Medulla oblongata (tissue), 1 donor: ENCODE data around the gene RMDN2.
A peak's percentile ranks its signal among the peaks of the same experiment; 100 is the strongest.

ENCODE experiments used
- DNase-seq: peaks from one replicate; pipeline ENCODE4 v3.0.0-alpha.2; 2015; ENCODE audit errors: extremely low spot score

Gene RMDN2, protein sequence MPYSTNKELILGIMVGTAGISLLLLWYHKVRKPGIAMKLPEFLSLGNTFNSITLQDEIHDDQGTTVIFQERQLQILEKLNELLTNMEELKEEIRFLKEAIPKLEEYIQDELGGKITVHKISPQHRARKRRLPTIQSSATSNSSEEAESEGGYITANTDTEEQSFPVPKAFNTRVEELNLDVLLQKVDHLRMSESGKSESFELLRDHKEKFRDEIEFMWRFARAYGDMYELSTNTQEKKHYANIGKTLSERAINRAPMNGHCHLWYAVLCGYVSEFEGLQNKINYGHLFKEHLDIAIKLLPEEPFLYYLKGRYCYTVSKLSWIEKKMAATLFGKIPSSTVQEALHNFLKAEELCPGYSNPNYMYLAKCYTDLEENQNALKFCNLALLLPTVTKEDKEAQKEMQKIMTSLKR

DNA sequence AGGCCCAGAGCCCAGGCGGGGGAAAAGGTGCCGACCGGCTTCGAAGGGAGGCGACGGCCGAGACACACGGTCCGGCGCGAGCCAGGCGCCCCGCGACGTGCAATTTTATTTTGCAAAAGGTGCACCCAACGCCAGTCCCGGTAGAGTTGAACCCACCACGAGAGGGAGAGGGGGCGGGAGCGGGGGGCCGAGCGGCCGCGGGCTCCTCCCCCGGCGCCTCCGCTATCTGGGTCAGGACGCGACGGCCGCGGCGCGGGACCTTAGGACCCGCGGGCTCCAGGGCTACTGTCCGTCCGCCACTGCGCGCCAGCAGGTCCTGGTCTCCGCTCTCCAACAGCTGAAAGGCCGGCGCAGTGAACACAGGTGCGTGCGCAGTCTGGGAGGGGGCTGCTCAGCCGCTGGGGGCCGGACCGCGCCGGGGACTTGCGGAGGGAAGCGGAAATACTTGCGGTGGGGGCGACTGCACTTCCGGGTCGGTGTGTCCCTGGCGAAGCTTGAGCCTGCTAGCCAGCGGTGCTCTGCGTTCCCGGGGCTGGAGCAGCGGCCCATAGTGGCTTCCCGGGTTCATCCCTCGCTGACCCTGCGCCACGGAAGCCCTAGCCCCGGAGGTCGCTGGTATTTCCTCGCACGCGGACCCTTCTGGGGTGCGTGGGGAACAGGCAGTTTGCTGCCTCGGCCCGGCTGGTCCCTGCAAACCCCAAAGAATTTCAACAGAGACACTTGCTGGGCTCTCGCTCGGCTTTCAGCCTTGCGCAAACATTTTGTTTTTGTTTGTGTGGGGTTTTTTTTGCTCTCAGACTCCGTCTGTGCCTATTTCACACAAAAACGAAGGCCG lies at the start of gene RMDN2:
TSS of gene RMDN2 (plus strand) at position 225 of the 835 bp plus-strand sequence. CDS start 3,991 bp downstream, outside the sequence.
- peak; percentile 88 for DNase-seq

DNA sequence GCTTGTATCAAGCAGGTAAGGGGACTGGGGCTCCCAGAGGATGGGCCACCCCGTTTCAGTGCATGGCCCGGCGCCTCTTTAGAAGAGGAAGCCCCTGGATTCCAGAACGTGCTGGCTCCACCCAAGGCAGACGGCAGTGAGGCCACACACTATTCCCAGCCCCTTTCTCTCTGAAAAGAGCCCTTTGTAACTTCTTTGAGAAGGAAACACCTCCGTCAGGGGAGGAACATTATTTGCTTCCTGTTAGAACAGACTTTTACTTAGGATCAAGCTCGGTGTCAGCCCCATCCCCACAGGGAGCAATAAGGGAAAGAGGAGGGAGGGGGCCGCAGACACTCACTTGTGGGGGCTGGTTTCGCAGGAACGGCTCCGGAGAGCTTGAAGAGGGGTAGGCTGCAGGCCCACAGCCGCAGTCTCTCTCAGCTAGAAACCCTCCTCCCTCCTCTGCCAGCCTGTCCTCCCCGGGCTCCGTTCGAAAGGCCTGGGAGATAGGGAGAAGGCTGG lies 49.6 kb upstream of the RMDN2 start:
- DNase-seq = no peak

DNA sequence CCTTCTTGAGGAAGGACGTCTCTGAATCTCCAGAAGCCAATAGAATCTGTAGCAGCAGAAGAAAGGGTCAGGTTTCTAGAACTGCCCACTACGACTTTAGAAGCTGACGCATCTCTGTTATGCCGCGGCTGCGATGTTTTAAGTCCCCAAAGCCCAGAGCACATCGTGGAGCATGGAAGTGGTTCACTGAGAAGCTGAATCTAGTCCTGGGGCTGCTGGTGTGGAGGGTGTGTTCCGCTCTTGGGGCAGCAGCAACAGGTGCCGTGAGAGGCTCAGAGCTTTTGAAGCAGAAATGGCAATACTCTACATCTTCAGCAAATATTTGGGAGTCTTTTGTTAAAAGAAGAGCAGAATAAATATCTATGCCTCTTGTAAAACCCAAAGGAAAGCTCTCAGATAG lies 48.9 kb upstream of the RMDN2 start:
- no peak for DNase-seq

DNA sequence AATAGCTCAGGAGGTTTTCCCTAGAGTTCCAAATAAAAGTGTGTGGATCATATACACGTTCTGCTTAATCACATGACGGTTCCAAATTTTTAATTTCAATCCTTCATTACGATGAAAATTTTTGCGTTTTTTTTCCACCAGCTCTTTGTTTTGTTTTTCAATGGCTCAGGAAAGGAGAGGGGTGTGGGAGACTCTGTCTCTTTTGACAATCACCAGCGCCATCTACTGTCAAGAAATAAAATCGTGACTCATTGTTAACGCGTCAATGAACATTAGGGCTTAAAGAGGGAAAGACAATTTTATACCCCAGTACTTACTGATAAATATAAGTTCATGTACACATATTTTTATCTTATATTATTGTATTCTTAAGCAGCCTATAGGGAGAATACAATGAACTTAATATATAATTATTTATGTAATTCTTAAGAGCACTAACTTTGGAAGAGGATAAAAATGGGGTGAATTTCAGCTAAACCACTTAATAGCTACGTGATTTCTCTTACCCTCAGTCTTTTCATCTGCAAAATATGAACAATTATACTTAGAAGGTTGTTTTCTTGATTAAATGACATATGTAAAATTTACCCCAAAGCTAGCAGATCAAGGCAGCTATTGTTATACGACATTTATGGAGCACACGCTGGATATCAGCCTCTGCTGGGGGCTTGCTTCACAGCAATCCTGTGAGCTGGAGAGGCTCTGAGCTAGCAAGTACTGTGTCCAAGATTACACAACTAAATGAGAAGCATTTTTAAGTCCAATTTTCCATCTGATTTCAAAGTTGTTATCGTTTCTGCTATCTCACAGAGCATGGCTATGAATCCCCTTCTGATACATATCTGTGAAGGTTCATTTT lies 47.4 kb upstream of the RMDN2 start:
- DNase-seq = peak; percentile 88

DNA sequence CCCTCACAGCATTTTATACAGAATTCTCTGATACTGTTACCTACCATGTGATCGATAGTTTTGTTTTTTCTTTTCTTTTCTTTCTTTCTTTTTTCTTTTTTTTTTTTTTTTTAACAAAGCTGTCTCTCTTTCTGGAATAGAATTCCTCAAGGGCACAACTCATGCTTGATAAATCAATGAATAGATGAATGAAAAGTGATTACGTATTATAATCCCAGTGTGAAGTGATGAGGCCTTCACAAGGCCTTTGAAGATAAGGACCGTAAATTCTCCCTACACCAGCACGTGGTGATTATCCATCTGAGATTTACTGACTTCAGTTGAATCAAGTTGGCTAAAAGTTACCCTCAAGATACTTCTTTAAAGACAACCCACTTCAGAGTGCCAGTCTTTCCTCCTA lies 46.6 kb upstream of the RMDN2 start:
- DNase-seq = no peak

DNA sequence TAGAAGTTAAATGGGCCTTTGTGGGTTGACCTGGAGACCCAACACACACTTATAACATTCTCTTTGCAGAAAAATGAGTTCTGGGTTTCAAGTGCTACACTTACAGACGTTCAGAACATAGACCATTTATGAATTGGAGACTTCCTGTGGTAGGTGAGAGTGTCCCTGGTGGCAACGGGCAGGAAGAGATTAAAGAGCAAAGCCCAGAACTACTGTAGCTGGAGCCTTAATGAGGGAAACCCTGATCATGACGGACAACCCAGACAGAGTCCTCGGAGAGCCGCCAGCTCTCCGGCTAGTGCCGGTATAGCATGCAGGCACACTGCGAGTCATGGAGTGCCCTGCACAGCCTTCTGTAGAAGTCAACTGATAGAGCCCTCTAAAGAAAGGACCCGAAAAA lies 44.5 kb upstream of the RMDN2 start:
- DNase-seq = no peak

DNA sequence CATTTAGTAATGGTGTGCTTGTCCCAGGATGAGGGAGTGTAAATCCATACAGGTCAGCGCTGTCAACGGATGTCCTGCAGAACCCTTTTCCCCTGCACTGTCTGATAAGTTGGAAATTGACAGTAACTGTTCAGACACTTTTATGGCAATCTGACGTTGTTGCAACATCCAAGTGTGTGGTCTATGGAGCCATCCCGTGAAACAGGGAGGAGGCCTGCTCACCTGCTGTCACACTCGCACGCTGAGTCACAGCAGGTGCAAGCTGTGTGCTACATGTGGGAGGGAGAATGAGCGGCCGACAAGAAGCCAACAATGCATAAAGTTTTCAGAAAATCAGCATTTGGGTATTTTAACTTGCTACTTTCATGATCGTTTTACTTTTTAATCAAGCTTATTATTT lies 43.7 kb upstream of the RMDN2 start:
- DNase-seq = no peak

DNA sequence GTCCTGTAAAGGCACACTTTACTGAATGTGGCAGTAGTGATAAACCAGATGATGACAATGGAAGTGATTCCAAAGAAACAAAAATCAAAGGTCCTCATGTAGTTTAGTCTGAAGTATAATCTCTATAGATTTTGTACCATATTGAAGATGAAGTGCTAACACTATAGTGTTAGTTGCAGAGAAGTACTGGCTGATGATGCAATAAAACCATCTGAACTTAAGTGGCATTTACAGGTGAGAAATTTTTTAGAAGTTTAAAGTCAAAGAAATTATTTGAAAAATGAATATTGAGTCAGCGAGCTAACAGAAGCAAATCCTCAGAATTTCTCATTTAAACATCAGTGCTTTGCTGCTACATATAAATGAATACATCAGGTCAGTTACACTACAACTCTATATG lies 43.1 kb upstream of the RMDN2 start:
- DNase-seq = no peak

DNA sequence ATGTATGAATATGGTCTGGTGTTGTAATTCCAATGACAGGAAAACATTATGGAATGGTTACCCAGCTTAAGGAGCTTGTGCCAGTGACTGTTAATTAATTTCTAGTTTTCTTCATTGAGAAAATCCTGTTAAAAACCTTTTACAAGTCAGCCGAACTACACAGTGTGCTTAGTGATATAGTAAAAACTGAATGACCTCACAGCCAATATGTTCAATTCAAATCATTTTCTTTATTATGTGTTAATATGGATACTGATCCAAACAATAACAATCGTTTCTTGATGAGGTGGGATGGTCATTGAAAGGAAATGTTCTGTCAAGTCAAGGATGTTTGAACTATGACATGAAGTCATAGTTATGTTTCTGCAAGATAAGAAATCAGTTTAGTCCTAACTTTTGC lies 41.6 kb upstream of the RMDN2 start:
- DNase-seq = no peak

DNA sequence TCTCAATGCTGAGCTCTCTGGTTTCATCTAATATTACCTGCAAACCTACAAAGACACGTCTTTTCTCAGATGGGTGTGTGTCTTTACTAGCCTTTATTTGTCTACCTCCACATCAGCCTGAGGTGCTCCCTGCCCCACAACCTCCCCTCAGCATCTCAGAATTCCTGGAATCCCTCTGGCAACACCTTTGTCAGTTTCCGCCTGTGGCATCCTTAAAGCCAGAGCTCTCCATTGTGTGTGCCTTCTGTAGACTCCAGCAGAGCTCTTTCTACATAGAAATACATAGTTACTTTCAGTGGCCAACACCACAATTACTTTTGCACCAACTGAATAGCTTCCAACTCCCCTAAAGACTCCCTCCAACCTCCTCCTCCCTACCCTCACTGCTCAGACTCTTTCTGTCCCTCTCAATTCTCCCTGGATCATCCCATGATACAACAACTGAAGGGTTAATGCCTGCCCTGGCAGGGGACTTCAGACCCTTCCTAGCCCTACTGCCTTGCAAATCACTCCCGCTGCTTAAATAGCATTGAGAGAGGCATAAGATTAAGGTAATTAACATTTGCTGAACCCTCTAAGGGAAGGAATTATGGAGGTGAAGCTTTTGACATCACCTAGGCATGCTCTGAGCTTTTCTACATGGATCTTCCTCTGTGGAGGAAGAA lies 39.6 kb upstream of the RMDN2 start:
- DNase-seq = no peak

DNA sequence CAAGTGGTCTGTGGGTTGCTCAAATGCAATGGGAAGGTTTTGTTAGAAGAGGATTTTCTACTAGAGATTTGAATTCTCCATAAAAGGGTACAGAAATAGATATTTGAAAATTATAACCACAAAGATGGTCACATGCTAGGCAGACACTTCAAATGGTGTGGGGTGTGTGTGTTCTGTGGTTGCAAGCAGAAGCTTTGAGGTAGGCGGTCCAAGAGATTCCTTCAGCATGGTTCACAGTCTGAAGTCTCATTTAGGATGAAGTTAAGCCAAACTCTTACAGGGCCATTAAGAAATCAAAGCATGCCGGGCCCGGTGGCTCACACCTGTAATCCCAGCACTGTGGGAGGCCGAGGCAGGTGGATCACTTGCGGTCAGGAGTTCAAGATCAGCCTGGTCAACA lies 38.3 kb upstream of the RMDN2 start:
- no peak for DNase-seq

DNA sequence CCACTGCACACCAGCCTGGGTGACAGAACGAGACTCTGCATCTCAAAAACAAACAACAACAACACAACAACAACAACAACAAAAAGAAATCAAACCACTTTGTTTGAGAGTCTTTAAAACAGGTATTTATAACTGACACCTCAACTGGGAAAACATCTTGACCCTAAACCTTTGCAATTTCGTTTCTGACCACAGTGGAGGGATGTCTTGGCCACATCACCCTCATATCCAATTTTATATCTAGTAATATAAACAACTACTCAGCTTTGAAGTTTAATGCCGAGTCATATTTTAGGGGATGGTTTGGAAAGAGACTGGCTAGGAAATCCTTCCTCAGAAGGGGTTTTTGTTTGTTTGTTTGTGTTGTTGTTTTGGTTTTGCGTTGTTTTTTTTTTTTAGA lies 37.8 kb upstream of the RMDN2 start:
- no peak for DNase-seq

DNA sequence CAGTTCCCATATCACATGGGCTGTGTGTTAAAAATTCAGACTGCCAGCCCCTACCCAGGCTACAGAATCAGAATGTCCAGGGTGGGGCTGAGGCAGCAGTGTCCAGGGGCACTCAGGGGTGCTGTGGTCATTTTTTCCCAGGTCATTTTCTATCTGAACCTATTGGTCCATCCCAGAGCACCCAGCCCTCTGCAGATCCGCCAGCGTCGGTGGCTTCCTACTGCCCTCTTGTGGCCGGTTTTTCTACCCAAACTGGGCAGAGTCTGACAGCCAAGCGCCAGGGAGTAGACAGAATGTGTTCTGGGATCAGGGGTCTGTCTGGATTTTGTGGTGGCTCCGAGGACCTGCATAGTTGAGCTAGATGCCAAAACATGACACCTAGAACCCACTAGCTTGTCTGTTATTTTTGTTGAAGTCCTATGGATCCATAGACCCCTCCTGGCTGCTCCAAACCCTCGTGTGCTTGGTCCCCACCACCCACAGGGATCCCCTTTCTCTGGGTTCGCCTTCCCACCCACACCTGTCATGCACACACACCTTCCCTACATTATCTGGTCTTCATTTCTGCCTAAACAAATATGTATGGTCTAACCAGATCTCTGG lies 34.1 kb upstream of the RMDN2 start:
- DNase-seq = peak; percentile 72

DNA sequence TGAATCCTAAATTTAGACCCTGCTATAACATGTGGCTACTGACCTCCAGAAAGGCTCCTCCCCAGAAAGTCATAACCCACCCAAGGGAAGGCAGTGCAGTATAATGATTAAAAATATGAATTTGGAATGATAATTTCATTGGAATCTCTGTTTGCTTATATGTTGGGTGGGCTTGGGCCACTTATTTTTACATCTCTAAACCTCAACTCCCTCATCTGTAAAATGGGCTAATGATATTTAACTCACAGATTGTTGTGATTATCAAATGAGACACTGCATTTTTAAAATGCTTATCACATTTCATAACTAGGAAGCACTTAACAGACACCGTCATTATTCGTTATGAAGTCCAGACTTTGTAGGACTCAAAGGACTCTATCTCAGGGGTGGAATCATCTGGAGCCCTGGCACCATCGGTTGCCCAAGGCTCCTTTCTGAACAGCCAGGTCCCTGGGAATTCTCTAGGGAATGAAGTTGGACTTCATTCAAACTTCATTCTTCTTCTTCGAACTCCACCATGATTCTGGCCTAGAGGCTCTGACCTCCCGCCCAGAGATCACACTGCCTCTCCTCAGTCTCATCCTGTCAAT lies 33.1 kb upstream of the RMDN2 start:
- no peak for DNase-seq

DNA sequence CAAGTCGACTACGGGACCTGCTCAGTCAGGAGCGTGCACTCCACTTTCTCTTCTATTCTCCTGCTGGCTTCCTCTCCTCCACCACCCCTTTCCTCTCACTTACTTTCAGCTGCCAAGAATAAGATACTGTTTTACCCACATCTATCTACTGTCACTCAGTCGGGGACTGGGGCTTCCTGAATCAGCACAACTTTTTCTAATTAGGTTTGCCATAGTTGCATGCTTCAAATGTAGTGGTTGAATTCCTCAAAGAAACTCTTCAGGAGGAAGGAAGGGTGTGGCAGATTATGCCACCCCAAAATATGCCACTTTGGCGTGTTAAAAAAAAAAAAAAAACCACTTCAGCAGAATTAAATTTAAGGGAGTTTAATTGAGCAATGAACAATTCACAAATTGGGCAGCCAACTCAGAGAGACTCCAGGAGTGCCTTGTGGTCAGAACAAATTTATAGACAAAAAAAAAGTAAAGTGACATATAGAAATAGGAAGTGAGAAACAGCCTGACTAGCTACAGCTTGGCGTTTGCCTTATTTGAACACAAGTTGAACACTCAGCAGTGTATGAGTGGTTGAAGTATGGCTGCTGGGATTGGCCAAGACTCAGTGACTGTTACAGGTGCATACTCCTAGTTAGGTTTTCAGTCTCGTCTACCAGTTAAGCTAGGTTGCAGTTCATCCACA lies 32.5 kb upstream of the RMDN2 start:
- DNase-seq = no peak

DNA sequence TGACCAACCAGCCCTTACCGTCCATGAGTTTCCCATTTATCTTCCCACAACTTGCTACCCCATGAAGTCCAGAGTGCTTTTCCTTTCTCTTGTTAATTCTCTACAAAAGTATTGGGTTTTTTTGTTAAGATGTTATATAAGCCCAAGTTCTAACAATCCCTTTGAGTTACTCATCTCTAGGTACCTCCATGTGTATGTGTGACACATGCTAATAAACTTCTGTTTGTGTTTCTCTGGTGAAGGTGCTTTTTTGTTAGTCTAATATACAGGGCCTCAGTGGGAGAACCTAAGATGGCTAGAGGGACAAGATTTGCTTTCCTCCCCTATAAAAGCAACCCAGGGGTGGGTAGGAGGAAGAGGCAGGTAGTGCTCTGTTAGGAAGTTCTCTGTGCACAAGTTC lies 31.8 kb upstream of the RMDN2 start:
- DNase-seq = no peak

DNA sequence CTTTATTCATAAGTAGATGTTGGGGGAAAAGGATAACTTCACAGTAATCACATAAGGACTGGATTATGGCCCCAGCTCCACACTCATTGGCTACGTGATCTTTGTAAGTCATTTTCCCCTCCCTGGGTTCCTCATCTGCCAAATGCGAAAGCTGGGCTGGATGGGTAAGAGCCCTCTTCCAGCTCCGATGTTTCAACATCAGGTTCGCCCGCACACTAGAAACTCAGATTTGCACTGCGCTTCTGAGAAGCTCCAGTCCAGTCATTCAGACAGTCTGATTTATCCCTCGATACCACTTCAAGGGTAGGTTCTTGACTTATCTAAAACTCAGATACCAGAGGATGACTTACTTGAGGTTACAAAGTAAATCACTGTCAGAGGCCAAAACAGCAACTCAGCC lies 31.0 kb upstream of the RMDN2 start:
- no peak for DNase-seq

DNA sequence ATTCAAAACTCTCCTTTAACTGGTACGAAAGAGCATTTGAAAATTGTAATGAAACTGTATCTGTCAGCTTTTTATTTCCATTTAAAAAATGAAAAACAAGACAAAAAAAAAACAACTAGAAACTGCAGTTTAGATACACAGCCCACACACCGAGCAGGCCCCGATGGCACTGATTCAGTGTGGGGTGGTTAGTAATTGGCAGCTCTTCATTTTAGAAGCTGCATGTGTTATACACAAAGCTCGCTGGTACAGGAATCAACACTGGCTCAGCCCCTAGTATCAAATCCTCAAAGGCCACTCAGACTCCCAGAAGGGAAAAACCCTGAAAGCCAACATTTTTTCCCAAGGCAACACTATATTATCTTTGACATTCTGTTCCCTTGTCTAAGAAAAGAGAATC lies 30.5 kb upstream of the RMDN2 start:
- no peak for DNase-seq

DNA sequence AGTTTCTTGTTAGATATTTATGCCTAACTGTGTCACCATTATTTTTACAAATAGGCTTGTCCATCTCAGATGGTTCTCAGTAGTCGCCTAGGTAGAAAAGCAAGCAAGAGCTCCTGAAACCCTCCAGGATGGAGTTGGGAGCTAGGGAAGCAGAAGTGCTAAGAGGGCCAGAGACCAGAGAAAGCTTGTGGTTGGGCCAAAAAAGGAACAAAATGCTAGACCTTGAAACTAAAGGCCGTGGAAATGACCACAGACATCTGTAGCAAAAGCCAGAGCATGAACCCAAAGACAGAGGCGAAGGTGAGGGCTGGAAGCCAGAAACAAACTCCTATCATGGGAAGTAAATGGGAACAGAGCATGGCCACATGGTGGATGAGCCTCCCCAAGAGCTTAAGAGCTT lies 29.9 kb upstream of the RMDN2 start:
- DNase-seq = peak; percentile 44

DNA sequence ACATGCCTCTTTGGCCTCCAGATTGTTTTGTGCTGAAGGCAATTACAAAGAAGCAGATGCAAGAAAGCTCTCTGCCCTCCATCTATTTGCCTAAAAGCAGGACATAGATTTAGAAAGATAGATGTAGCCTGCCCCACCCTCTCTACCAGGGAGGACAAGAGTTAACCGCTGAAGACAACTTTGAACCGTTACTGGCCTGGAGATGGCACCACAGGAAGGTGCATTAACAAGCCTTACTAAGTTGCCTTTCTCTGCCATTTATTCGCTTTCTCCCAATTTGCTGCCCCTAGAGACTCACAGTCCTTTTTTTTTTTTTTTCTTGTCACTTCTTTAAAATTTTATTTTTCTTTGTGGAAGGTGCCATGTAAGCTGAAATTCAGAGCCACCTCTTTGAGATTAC lies 28.8 kb upstream of the RMDN2 start:
- DNase-seq = no peak
